ENCODE measurements around the gene SPEG. TPM values are rescaled to one million over a fixed set of nuclear protein-coding genes. Genes with fewer than 3 reads are reported as not detected.

Gene SPEG
- polyA plus RNA-seq, 3 donors from 2014 or later = not detected

DNA sequence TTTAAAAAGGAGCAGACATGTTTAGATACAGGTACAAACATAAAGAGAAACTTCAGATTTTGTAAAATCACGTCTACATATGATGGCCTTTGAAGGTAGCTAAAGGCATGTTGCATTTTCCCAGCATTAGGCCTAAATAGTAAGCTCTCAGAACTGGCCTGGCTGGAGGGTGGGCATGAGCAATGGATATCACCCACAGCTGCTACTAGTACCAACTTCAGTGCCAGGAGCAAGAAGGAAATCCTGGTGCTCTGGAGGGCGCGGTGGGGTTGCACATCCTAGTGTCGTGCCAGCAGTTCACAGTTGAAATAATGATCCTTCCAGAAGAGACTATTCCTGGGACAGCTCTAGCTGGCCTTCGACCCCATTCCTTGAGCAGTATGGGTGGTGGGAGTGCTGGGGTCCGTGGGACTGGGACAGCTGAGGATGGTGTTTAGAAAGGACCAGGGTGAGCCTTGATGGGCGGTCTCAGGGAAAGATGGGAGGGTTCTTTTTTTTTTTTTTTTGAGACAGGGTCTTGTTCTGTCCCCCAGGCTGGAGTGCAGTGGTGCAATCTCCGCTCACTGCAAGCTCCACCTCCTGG lies 11.6 kb upstream of the SPEG start:
- Mint-ChIP-seq H3K27me3 (ENCODE audit: low read depth in 3 of 3) (peaks cover 5 to 12% (median 10%) of the 10 kb centered on the region in 3 donors), H3K4me3 (no peak overlapping the region), H3K9me3 (no peaks in the 10 kb centered on the region), H3K36me3 (no peaks in the 10 kb centered on the region), H3K4me1 (no peaks in the 10 kb centered on the region), H3K27ac (no peak overlapping the region)
- DNase-seq = no peak

DNA sequence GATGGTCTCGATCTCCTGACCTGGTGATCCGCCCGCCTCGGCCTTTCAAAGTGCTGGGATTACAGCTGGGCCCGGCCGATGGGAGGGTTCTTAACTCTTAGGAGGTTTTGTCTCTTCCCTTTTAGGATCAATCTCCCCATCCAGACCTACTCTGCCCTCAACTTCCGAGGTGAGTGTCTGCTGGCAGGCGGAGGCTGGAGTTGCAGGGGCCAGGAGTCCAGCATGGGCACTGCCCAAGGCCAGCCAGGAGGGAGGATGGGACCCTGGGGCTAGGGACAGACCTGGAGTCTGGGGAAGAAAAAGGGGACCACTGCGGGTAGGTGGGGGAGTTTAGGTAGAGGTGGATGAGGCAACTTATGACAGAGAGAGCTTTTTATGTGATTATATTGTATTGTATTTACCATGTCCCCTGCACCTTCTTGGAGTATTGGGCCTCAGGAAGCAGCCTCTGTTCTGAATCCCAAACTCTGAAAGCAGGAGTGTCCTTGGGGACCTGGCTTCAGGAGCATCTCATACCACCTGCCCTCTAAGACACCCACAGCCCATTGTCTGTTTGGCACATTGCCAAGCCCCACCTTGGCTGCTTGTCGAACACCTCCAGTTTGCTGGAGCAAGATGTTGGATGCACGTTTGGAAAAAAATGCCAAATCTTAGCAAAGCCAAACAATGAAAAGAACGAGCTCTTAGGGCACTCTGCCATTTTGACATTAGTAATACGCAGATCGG lies 10.8 kb upstream of the SPEG start:
- DNase-seq = no peak
- Mint-ChIP-seq H3K4me3 (no peak overlapping the region), H3K9me3 (no peaks in the 10 kb centered on the region), H3K36me3 (no peaks in the 10 kb centered on the region), H3K27ac (no peak overlapping the region), H3K4me1 (no peaks in the 10 kb centered on the region), H3K27me3 (ENCODE audit: low read depth in 3 of 3) (peaks cover 5 to 13% (median 10%) of the 10 kb centered on the region in 3 donors)

DNA sequence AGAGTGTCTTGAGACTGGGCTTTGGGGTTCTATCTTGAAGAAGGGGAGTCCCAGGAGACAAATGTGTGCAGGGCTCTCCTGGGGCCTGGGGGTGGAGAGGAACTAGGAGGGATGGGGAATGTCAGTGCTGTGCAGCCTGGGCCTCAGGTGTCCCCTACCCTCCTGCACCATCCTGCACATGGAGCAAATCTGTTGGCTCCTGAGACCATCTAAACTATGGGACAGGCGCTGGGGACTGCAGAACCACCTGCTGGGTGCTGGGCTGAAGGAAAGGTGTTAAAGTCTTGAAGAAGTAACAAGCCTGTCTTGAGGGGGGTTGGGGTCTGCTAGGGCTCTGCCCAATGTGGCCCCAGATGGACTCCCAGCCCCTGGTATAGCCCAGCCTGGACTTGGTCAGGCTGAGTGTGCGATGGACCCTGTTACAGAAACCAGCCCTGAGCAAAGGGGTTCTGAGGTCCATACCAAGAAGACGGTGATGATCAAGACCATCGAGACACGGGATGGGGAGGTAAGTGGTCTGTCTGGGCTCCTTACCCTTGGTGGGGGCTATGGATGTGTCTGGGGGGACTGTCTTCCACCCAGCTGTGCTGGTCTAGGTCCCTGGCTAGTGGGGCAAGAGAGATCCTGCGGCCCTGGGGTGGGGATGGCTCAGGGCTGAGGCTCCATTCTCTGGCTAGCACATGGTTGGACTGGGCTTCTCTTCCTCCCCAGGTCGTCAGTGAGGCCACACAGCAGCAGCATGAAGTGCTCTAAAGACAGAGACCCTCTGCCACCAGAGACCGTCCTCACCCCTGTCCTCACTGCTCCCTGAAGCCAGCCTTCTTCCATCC lies 9.2 kb upstream of the SPEG start:
- no peak for DNase-seq
- H3K36me3 Mint-ChIP-seq = no peaks in the 10 kb centered on the region
- no peaks in the 10 kb centered on the region for H3K4me1 Mint-ChIP-seq
- no peak overlapping the region for H3K4me3 Mint-ChIP-seq
- peaks cover 2 to 13% (median 10%) of the 10 kb centered on the region in 3 donors for H3K27me3 Mint-ChIP-seq (ENCODE audit: low read depth in 3 of 3)
- no peaks in the 10 kb centered on the region for H3K9me3 Mint-ChIP-seq
- H3K27ac Mint-ChIP-seq = no peak overlapping the region

DNA sequence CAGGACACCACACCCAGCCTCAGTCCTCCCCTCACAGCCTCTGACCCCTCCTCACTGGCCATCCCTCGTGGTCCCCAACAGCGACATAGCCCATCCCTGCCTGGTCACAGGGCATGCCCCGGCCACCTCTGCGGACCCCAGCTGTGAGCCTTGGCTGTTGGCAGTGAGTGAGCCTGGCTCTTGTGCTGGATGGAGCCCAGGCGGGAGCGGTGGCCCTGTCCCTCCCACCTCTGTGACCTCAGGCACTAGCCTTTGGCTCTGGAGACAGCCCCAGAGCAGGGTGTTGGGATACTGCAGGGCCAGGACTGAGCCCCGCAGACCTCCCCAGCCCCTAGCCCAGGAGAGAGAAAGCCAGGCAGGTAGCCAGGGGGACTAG lies 8.6 kb upstream of the SPEG start:
- H3K4me1 Mint-ChIP-seq = no peaks in the 10 kb centered on the region
- no peaks in the 10 kb centered on the region for H3K36me3 Mint-ChIP-seq
- H3K4me3 Mint-ChIP-seq = no peak overlapping the region
- no peak for DNase-seq
- no peaks in the 10 kb centered on the region for H3K9me3 Mint-ChIP-seq
- H3K27me3 Mint-ChIP-seq (ENCODE audit: low read depth in 3 of 3) = peaks cover 2 to 13% (median 6%) of the 10 kb centered on the region in 3 donors
- H3K27ac Mint-ChIP-seq = no peak overlapping the region

DNA sequence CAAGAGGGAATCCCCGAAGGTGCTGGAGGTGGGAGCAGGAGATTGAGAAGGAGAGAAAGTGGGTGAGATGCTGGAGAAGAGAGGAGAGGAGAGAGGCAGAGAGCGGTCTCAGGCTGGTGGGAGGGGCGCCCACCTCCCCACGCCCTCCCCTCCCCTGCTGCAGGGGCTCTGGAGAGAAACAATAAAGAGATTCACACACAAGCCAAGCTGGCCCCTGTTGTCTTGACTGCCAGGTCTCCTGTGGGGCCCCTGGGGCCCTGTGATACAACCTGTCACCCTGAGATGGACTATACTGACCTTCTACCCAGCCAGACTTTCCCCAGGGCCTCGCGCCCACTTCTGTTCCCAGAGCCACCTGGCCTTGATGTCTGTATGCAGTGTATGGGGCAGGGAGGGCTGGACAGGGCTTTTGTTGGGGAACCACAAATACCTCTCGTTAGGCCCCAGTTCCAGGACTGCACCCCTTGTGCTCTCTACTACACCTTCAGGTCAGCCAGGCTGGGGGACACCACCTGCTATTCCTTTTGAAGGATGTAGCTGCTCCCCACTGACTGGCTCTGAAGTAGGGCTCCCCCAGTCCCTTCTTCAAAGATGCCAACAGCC lies 8.0 kb upstream of the SPEG start:
- Mint-ChIP-seq H3K9me3 (no peaks in the 10 kb centered on the region), H3K27me3 (ENCODE audit: low read depth in 3 of 3) (peaks cover 2 to 13% (median 8%) of the 10 kb centered on the region in 3 donors), H3K4me3 (no peak overlapping the region), H3K4me1 (no peaks in the 10 kb centered on the region), H3K36me3 (no peaks in the 10 kb centered on the region), H3K27ac (no peak overlapping the region)
- DNase-seq = no peak

GRCh38 chr2:219428469-219428868 lies 6.2 kb upstream of the SPEG start:
- Mint-ChIP-seq H3K27ac (no peak overlapping the region), H3K36me3 (no peaks in the 10 kb centered on the region), H3K4me3 (no peak overlapping the region), H3K27me3 (ENCODE audit: low read depth in 3 of 3) (peaks cover 4 to 13% (median 8%) of the 10 kb centered on the region in 3 donors), H3K4me1 (no peaks in the 10 kb centered on the region), H3K9me3 (no peaks in the 10 kb centered on the region)
- DNase-seq = no peak

GRCh38 chr2:219429958-219430606 lies 4.6 kb upstream of the SPEG start:
- H3K4me1 Mint-ChIP-seq = no peaks in the 10 kb centered on the region
- no peak overlapping the region for H3K4me3 Mint-ChIP-seq
- H3K36me3 Mint-ChIP-seq = no peaks in the 10 kb centered on the region
- DNase-seq = no peak
- peaks cover 4 to 13% (median 10%) of the 10 kb centered on the region in 3 donors for H3K27me3 Mint-ChIP-seq (ENCODE audit: low read depth in 3 of 3)
- H3K9me3 Mint-ChIP-seq = no peaks in the 10 kb centered on the region
- no peak overlapping the region for H3K27ac Mint-ChIP-seq

GRCh38 chr2:219430633-219431615 lies 3.7 kb upstream of the SPEG start:
- H3K9me3 Mint-ChIP-seq = no peaks in the 10 kb centered on the region
- no peaks in the 10 kb centered on the region for H3K36me3 Mint-ChIP-seq
- no peaks in the 10 kb centered on the region for H3K4me1 Mint-ChIP-seq
- H3K4me3 Mint-ChIP-seq = no peak overlapping the region
- H3K27ac Mint-ChIP-seq = no peak overlapping the region
- no peak for DNase-seq
- H3K27me3 Mint-ChIP-seq (ENCODE audit: low read depth in 3 of 3) = peaks cover 6 to 14% (median 10%) of the 10 kb centered on the region in 3 donors

DNA sequence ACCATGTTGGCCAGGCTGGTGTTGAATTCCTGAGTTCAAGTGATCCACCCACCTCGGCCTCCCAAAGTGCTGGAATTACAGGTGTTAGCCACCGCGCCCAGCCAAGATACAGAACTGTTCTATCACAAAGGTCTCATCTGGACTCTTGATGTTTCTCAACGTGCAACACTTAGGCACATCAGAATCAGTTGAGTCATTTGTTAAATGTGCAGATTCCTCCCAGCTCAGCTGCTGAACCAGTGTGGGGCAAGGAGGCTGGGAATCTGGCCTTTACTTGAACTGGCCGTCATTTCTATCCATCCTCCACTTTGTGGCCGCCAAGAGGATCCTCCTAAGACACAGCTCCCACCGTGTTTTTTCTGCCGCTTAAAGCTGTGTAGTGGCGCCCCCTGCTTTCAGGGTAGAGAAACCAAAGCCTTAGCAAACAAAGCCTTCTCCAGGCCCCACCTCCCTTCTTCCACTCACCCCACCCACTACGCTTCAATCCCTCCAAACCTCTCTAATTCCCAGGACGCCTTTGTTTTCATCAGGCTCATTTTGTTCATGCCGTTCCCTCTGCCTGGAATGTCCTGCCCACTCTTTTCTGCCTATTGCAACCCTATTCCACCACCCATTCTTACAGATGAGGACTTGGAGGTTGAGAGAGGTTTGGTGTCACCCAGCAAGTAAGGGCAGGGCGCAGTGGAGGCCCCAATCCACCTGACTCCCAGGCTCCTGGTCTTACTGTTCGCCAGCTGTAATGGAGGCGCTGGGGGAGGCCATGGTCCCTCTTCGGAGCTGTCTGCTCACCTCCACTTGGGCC lies 776 bp upstream of the SPEG start:
- H3K4me3 Mint-ChIP-seq = no peak overlapping the region
- H3K27ac Mint-ChIP-seq = no peak overlapping the region
- DNase-seq = no peak

DNA sequence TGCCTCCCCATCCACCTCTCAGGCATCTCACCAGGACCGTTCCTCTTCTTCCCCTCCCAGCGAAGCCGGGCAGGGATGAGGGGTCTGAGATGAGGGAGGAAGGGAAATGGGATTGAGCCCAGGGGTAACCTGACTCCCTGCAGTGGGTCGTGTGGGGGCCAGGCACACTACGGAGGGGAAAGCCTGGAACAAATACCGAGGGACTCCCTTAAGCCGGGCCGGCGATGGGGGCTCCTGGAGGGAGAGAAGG lies 250 bp upstream of the SPEG start:
- Mint-ChIP-seq H3K9me3 (no peaks in the 10 kb centered on the region), H3K27me3 (ENCODE audit: low read depth in 3 of 3) (peaks cover 0 to 12% (median 4%) of the 10 kb centered on the region in 3 donors), H3K27ac (no peak overlapping the region), H3K4me3 (no peak overlapping the region), H3K4me1 (no peaks in the 10 kb centered on the region), H3K36me3 (no peaks in the 10 kb centered on the region)
- no peak for DNase-seq

More for the DNA sequence above, 776 bp upstream of the SPEG start:
- Mint-ChIP-seq H3K27me3 (ENCODE audit: low read depth in 3 of 3) (peaks cover 0 to 12% (median 4%) of the 10 kb centered on the region in 3 donors), H3K4me1 (no peaks in the 10 kb centered on the region), H3K36me3 (no peaks in the 10 kb centered on the region), H3K9me3 (no peaks in the 10 kb centered on the region)

DNA sequence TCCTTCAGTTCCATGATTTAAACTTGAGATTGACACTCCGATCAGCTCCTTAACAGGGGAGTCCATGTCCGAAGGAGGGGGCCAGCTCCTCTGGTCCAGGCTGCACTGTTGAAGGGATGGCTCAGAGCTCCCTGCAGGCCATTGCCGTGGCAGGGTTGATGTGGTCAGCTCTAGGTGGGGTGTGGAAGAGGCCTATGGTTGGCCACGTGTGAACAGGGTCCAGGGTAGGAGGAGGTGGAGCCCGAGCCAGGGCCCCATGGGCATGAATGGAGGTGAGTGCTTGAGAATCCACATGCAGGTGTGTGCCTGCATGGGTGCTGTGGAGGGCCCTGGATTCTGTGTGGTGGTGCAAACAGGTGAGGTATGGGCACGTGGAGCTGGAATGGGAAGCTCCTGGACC lies 1.1 kb downstream of the SPEG start:
- DNase-seq = no peak
- Mint-ChIP-seq H3K27ac (no peak overlapping the region), H3K4me1 (peaks cover 0 to 1% of the 10 kb centered on the region in 2 donors), H3K27me3 (ENCODE audit: low read depth in 3 of 3) (peaks cover 0 to 14% (median 8%) of the 10 kb centered on the region in 3 donors), H3K4me3 (no peak overlapping the region), H3K9me3 (no peaks in the 10 kb centered on the region), H3K36me3 (no peaks in the 10 kb centered on the region)

DNA sequence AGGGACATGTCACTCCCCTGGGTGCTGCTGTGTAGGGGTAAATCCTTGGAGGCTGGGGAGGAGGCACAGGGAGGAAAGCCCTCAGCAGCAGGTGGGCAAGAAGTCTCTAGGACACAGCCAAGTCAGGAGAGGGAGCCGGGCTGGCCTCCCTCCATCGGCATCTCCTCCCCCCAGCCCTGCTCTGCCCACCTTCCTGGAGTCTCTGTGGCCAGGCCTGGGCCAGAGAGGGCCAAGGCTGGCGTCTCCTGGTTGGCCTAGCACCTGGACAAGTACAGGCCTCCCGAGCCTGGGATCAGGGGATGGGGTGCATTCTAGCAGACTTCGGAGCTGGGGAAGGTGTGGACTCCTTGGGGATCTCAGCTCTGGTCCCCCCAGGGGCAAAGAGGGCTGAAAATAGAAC lies 1.8 kb downstream of the SPEG start:
- peaks cover 0 to 4% (median 0%) of the 10 kb centered on the region in 3 donors for H3K36me3 Mint-ChIP-seq
- no peak for DNase-seq
- H3K4me1 Mint-ChIP-seq = peaks cover 6 to 8% of the 10 kb centered on the region in 2 donors
- H3K9me3 Mint-ChIP-seq = no peaks in the 10 kb centered on the region
- H3K27ac Mint-ChIP-seq = no peak overlapping the region
- H3K27me3 Mint-ChIP-seq (ENCODE audit: low read depth in 3 of 3) = peaks cover 2 to 20% (median 8%) of the 10 kb centered on the region in 3 donors
- H3K4me3 Mint-ChIP-seq = no peak overlapping the region

Measured in immature natural killer cell (primary cell).